Neural progenitor cell (in vitro differentiated cells): ENCODE measurements around the gene SKI.

Source experiments
- CTCF ChIP-seq: fragments of 200-600 bp; sonication (generic); IDR thresholded peaks from 2 replicates; pipeline ENCODE4 v1.5.1; 2017; ENCODE audit warnings: antibody characterized with exemption, mild to moderate bottlenecking
- EZH2 ChIP-seq: fragments of 200-600 bp; sonication (generic); IDR thresholded peaks from 2 replicates; pipeline ENCODE4 v1.6.1; 2017; ENCODE audit warnings: antibody characterized with exemption, mild to moderate bottlenecking, moderate library complexity
- EZH2phosphoT487 ChIP-seq: fragments of 200-600 bp; sonication (generic); IDR thresholded peaks from 2 replicates; pipeline ENCODE4 v1.6.1; 2017; ENCODE audit warnings: antibody characterized with exemption

- no peak for TF ChIP-seq CTCF
- TF ChIP-seq EZH2: no peak
- no peak for TF ChIP-seq EZH2phosphoT487
Measured at GRCh38 chr1:2320760-2321667, 92.9 kb downstream of the SKI start.
